ENCODE data around the gene IKZF1.

GRCh38 chr7:50293509-50294179, 10.9 kb upstream of the IKZF1 start:
- TF ChIP-seq EZH2phosphoT487 (conservative IDR thresholded peaks at IDR 0.05; ENCODE audit: low read length): no peak
- TF ChIP-seq, protein P1, sequence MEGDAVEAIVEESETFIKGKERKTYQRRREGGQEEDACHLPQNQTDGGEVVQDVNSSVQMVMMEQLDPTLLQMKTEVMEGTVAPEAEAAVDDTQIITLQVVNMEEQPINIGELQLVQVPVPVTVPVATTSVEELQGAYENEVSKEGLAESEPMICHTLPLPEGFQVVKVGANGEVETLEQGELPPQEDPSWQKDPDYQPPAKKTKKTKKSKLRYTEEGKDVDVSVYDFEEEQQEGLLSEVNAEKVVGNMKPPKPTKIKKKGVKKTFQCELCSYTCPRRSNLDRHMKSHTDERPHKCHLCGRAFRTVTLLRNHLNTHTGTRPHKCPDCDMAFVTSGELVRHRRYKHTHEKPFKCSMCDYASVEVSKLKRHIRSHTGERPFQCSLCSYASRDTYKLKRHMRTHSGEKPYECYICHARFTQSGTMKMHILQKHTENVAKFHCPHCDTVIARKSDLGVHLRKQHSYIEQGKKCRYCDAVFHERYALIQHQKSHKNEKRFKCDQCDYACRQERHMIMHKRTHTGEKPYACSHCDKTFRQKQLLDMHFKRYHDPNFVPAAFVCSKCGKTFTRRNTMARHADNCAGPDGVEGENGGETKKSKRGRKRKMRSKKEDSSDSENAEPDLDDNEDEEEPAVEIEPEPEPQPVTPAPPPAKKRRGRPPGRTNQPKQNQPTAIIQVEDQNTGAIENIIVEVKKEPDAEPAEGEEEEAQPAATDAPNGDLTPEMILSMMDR (IDR thresholded peaks at IDR 0.05; ENCODE audit: insufficient read depth, low read length, poor library complexity, severe bottlenecking): no peak

All from SU-DHL-6 (cell line).